Ishikawa (cell line): Measurements from ENCODE around the gene MAP3K20.

Experiments
- CEBPB ChIP-seq: IDR thresholded peaks from 2 replicates; pipeline ENCODE4 v1.6.1; 2012
- CREB1 ChIP-seq: IDR thresholded peaks from 2 replicates; pipeline ENCODE4 v1.6.1; 2012; ENCODE audit warnings: low read depth
- EGR1 ChIP-seq: IDR thresholded peaks from 2 replicates; pipeline ENCODE4 v1.6.1; 2012
- EP300 ChIP-seq: IDR thresholded peaks from 2 replicates; pipeline ENCODE4 v1.6.1; 2012; ENCODE audit warnings: borderline replicate concordance
- FOXM1 ChIP-seq: IDR thresholded peaks from 2 replicates; pipeline ENCODE4 v1.6.1; 2012; ENCODE audit warnings: low read depth, borderline replicate concordance
- MAX ChIP-seq: IDR thresholded peaks from 2 replicates; pipeline ENCODE4 v1.6.1; 2012
- NFIC ChIP-seq: IDR thresholded peaks from 2 replicates; pipeline ENCODE4 v1.6.1; 2012
- RAD21 ChIP-seq: IDR thresholded peaks from 2 replicates; pipeline ENCODE4 v1.6.1; 2012; ENCODE audit warnings: low read depth
- REST ChIP-seq: IDR thresholded peaks from 2 replicates; pipeline ENCODE4 v1.6.1; 2012; ENCODE audit warnings: low read depth, mild to moderate bottlenecking
- TAF1 ChIP-seq: IDR thresholded peaks from 2 replicates; pipeline ENCODE4 v1.6.1; 2012; ENCODE audit warnings: low read depth, mild to moderate bottlenecking
- TCF12 ChIP-seq: IDR thresholded peaks from 2 replicates; pipeline ENCODE4 v1.6.1; 2012; ENCODE audit warnings: low read depth
- TEAD4 ChIP-seq: IDR thresholded peaks from 2 replicates; pipeline ENCODE4 v1.6.1; 2012
- USF1 ChIP-seq: IDR thresholded peaks from 2 replicates; pipeline ENCODE4 v1.6.1; 2012
- YY1 ChIP-seq: IDR thresholded peaks from 2 replicates; pipeline ENCODE4 v1.6.1; 2012; ENCODE audit warnings: low read depth
- ZBTB7A ChIP-seq: IDR thresholded peaks from 2 replicates; pipeline ENCODE4 v1.6.1; 2012; ENCODE audit warnings: low read depth

MAP3K20 gene

GRCh38 chr2:173034143-173034542, 41.5 kb upstream of the MAP3K20 start:
- no peak for TF ChIP-seq TCF12
- TF ChIP-seq NFIC, result no peak

DNA sequence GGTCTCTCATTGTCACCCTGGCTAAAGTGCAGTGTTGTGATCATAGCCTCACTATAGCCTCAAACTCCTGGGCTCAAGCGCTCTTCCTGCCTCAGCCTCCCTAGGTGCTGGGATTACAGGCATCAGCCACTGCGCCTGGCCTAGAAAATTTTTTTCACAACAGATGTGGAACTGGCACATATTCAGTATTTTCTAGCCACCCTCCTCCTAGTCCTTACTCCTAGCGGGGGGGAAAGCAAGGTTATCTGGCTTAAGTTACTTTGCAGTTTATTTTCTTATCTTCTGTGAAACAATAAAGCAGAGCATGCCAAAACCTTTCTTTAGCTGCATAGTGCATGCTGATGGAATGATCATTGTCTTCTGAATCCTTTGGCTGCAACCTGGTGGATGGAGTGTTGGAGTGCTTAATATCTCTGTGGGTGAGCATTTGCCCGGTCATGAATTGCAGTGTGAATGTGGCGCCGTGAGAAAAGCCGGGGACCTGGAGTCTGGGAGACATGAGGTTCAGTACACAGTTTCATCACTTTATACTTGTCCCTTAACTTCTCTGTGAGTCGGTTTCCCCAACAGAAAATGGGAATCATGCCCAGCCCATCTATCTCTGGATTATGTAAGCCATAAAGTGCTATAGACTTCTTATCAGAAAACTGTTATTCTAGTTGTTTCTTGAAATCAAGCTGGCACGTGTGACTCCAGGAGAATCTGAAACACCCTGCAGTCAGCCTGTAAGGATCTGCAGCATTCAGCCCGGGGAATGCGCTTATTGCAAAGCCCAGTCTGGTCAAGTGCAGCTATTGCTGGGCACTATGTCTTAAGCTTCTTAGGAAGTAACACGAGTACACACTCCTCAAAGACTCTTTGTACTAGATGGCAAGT, 38.2 kb upstream of the MAP3K20 start:
- TF ChIP-seq MAX, result no peak
- no peak for TF ChIP-seq TEAD4
- TF ChIP-seq NFIC, result no peak
- no peak for TF ChIP-seq ZBTB7A
- TF ChIP-seq TCF12, result no peak
- TF ChIP-seq REST, result no peak

DNA sequence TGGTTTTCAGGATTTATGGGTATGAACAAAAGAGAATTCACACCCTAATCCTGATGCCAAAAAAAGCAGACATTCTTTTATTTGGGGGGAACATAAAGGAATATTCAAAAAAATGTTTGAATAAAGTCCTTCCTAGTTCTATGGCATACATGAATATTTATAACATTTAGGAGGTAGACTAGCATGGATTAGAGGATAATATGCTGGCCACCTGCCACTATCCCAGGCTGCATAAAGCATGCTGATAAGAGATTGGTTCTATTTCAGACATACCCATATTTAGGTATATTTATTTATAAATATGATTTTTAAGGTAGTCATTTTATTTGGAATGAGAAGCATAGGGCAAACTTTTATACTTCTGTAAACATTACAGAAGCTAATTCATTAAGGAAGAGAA, 34.9 kb upstream of the MAP3K20 start:
- no peak for TF ChIP-seq RAD21
- TF ChIP-seq TEAD4, result no peak
- TF ChIP-seq ZBTB7A, result no peak
- TF ChIP-seq CEBPB, result no peak
- TF ChIP-seq EP300, result no peak
- no peak for TF ChIP-seq NFIC
- no peak for TF ChIP-seq USF1
- TF ChIP-seq MAX, result no peak
- no peak for TF ChIP-seq FOXM1
- no peak for TF ChIP-seq YY1

GRCh38 chr2:173043476-173043875, 32.2 kb upstream of the MAP3K20 start:
- no peak for TF ChIP-seq EGR1
- TF ChIP-seq TEAD4, result no peak
- no peak for TF ChIP-seq TCF12
- no peak for TF ChIP-seq FOXM1
- TF ChIP-seq YY1, result no peak
- TF ChIP-seq USF1, result no peak
- no peak for TF ChIP-seq NFIC
- TF ChIP-seq CEBPB, result no peak
- TF ChIP-seq REST, result no peak
- TF ChIP-seq ZBTB7A, result no peak
- TF ChIP-seq CREB1, result no peak
- no peak for TF ChIP-seq TAF1
- no peak for TF ChIP-seq RAD21

DNA sequence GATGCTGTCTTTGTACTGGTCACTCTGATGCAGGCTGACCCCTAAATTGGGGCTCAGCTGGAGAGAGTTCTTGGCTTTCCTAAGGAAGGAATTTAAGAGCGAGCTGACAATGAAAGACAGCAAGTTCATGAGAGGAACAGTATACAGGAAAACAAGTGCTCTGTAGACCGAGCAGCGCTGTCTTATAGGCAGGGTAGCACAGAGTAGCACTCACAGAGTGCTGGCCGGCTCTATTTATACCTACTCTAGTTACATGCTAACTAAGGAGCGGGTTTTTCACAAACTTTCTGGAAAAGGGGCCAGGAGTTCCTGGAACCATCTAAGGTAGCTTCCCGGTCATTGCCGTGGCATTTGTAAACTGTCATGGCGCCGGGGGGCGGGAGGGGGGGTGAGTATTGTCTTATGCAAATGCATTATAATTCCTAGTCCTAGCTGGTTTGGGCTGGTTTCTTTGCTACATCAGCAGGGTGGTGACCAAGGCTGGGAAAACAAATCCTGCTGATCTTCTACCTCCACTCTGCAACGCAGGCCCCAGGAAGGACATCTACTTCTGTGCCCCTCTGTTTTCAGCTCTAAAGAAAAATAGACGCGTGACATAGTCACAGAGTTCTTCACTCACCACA, 31.6 kb upstream of the MAP3K20 start:
- no peak for TF ChIP-seq REST
- TF ChIP-seq MAX, result no peak
- TF ChIP-seq CREB1, result no peak
- TF ChIP-seq TEAD4, result no peak
- no peak for TF ChIP-seq EP300
- TF ChIP-seq YY1, result no peak
- no peak for TF ChIP-seq USF1
- TF ChIP-seq CEBPB, result no peak
- TF ChIP-seq TAF1, result no peak
- TF ChIP-seq NFIC, result no peak
- TF ChIP-seq EGR1, result no peak
- TF ChIP-seq ZBTB7A, result no peak
- no peak for TF ChIP-seq RAD21
- TF ChIP-seq FOXM1, result no peak
- TF ChIP-seq TCF12, result no peak
